ENCODE results near the gene BCAS3. TPM values are rescaled to one million over a fixed set of nuclear protein-coding genes. Genes with fewer than 3 reads are reported as not detected.
A peak's percentile ranks its signal among the peaks of the same experiment; 100 is the strongest.

The BCAS3 gene
- total RNA-seq, 1 experiment from 2014 or later, result 31.0 TPM

DNA sequence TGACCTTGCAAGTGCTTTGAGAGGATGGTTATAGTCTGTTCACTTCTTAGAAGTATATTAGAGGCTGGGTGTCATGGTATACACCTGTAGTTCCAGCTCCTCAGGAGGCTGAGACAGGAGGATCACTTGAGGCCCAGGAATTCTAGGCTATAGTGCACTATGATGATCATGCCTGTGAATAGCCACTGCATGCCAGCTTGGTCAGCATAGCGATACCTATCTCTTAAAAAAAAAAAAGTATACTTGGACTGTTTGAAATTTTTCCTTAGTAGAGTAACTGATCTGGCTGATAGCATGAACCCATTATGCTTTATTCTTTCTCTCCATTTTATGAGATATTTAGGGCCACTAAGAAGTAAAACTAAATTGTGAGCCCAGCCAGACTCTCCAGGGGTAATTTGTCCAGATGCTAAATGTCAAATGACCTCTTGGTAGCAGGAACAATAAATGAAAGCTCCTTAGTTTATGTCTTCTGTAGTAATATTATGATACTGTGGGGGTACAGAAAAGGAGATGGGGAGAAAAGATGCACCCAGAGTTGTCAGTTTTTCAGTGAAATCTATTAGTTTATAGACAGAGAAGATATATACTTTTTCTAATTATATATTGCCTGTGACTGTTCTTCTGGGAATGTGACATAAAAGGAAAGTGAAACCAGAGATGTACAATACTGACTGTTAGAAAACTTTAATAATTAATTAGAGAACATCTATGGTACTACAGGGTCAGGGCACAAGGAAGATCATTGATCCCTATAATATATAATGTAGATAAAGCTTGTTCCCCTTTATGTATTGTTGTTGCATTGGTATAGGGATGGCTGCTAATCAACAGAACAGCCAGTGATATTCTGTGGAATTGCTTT is 386.7 kb downstream of the BCAS3 start:
- no peak for DNase-seq (ENCODE audit: low spot score)

DNA sequence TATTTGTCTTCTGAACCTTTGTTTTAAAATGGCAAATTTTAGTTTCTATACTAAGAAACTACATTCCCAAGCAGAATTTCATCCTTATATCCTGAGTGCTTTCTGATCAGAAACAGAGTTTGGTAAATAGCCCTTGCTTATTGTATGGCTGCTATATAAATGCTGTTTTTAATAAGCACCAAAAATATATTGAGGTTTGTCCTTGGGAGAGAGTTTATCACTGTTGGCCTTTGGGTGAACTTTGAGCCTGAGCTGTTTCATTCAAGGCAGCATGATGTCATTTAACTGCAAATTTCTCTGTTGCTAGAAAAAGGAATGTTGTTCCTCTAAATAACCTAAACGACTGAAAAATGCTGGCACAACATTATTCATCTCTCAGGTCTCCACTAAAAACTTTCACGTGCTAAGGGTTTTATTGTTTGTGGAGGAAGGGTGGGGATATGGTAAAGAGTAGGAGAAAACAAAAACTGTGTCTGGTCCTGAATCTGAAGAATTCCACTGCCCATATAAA is 387.7 kb downstream of the BCAS3 start:
- peak; percentile 45 for DNase-seq (ENCODE audit: low spot score)

DNA sequence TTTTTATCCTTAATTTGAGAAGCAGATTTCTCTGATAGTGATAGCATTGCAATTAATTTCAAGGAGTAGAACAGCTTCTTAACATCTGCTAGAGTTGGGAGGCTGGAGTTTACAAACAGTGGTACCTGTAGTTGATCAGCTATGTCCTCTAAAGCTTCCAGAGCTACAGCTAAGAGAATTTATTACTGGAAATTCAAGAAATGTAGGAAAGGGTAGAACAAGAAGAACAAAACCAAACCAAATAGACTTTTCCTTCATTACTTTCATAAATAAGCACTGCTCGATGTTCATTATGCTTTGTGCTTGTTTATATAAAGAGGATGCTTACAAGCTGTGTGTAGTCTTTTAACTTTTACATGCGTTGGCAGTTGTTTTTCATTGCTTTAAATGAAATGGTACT is 388.4 kb downstream of the BCAS3 start:
- no peak for DNase-seq (ENCODE audit: low spot score)

GRCh38 chr17:61070649-61071048 is 393.0 kb downstream of the BCAS3 start:
- DNase-seq (ENCODE audit: low spot score), result no peak

- no peak for DNase-seq (ENCODE audit: low spot score)
These were observed 395.0 kb downstream of the BCAS3 start for GRCh38 chr17:61072648-61073047.

DNA sequence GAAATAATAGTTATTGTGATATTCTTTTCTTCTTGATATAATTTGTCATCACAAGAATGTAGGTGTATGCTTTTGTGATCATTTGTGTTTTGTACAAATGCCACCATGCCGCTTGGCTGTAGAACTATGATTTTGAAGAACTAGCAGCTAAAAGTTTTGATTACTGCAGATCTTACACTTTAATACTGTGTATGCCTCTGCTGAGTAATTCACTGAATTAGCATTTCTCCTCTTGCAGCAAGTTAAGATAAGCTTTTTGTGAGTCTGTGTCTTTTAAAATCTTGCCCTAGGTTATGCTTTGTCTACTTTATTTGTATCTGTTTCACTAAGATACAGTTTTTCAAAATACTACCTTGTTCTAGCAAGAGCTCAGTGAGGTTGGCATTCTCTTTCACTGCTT is 395.5 kb downstream of the BCAS3 start:
- no peak for DNase-seq (ENCODE audit: low spot score)

DNA sequence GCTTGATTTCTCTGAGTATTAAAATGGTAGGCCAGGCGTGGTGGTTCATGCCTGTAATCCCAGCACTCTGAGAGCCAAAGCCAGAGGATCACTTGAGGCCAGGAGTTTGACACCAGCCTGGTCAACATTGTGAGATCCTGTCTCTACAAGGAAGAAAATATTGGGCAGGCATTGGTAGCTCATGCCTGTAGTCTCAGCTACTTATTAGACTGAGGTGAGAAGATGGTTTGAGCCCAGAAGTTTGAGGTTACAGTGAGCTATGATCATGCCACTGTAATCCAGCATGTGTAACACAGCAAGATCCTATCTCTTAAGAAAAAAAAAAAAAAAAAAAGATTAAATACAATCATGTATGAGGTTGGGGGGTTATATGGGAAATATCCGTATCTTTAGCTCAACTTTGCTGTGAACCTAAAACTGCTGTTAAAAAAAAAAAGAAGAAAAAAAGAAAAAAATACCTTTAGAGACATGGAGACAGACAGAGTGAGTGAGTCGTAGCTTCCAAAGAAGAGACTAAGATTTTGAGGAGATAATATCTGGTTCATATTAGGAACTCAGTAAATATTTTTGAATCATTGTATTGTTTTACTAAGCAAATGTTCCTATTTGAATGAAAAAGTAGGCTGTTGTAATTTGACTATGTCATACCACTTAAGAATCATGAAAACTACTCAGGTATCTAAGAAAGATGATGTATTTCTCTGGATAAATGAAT is 396.3 kb downstream of the BCAS3 start:
- DNase-seq (ENCODE audit: low spot score), result no peak

DNA sequence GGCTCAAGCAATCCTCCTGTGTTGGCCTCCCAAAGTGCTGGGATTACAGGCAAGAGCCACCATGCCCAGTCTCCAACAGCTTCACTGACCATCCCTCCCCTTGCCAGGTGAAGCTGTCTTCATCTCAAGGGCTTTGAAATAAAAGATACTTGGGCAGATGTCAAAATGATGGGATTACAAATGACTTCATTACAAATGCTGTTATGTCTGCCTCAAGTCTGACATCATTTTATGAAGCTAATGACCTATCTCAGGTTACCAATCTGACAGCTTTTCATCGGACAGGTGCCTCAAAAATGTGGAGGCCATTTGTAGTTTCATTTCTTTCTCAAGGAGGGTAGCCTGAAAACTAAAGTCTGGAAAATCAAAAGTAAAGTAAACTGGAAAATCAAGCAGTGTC is 398.3 kb downstream of the BCAS3 start:
- no peak for DNase-seq (ENCODE audit: low spot score)

DNA sequence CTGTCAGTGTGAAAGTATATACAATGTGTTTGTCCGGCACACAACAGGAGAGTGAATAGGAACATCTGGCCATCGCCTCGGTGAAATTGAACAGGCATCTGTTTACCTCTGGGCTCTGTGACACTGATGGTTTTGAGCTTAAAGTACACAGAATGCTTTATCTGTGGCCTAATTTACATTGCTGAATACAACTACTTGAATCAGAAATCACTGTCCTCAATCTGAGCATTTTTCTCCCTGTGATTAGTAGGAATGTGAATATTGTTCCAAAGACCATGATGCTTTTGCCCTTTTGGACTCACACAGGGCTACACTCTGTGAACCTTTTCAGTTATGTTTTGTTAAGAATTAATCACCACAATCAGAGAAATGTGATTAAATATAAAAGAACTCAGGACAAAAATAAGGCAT is 399.0 kb downstream of the BCAS3 start:
- DNase-seq (ENCODE audit: low spot score), result no peak

- DNase-seq (ENCODE audit: low spot score), result no peak
These were observed 404.3 kb downstream of the BCAS3 start for GRCh38 chr17:61081959-61082358.

- DNase-seq (ENCODE audit: low spot score), result no peak
These were observed 406.6 kb downstream of the BCAS3 start for GRCh38 chr17:61084260-61084659.

- DNase-seq (ENCODE audit: low spot score), result no peak
These were observed 409.4 kb downstream of the BCAS3 start for GRCh38 chr17:61087024-61087423.

DNA sequence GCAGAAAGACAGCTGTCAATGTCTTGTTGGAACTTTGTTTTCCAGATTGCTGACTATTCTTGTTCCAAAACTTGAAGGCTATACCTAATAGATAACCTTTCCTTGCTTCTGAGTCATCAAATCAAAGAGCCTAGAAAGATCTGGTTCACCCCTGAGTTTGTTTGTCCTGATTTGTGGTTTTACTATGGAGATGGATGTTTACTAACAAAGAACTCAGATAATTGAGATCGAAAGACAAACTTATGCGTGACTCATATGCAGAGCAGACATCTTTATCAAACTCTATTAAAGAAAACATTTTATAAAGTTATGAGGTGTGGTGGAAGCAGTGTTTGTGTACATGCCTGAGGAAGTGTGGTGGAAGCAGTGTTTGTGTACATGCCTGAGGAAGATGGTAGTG is 410.9 kb downstream of the BCAS3 start:
- DNase-seq (ENCODE audit: low spot score), result no peak

DNA sequence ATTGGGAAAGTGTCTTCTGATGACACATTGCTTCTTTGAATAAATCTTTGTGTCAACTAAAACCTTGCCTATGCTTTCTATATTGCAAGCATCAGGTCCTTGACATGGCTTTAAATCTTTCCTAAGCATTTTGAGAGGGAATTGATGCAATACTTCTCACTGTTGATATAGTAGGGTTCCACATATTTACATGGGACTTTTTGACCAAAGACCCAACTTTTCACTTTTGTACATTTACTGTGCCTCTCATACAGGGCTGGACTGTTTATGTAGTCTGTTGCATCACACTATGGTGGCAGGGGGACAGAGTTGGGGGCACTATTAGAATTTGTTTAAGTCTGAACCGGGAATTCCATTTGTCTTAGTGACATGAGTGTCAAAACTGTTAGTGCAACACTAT is 413.4 kb downstream of the BCAS3 start:
- no peak for DNase-seq (ENCODE audit: low spot score)

- DNase-seq (ENCODE audit: low spot score), result no peak
These were observed 420.1 kb downstream of the BCAS3 start for GRCh38 chr17:61097781-61098180.

GRCh38 chr17:61106354-61106753 is 428.7 kb downstream of the BCAS3 start:
- DNase-seq (ENCODE audit: low spot score), result no peak

DNA sequence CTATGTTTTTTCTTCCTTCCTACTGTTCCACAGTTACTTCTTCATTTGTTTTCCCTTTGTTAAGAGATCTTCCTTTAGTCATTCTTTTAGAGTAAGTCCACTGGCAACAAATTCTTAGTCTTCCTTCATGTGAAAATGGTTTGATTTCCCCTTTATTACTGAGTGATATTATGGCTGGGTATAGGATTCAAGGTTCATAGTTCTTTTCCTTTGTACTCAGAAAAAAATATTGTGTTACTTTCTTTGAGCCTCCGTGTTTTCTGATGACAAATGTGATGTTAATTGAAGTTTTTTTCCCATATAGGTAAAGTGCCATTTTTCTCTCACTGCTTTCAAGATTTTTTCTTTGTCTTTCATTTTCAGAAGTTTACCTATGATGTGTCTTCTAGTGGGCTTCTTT is 438.9 kb downstream of the BCAS3 start:
- DNase-seq (ENCODE audit: low spot score), result no peak

DNA sequence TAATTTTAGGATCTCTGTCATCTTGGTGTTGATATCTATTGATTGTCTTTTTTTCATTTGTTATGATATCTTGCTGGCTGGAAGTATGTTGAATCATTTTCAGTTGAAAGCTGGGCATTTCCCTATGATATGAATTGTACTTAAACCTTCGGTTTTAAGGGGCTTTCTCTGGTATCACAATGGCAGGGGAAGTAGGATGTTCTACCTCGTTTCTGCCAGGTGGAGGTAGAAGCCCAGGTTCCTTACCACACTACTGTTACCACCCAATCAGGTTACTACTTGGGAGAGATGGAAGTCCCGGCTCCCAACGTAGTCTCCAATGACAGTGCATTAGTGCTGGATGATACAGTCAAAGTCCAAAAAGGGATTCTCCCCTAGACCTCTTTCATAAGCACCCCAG is 440.3 kb downstream of the BCAS3 start:
- no peak for DNase-seq (ENCODE audit: low spot score)

DNA sequence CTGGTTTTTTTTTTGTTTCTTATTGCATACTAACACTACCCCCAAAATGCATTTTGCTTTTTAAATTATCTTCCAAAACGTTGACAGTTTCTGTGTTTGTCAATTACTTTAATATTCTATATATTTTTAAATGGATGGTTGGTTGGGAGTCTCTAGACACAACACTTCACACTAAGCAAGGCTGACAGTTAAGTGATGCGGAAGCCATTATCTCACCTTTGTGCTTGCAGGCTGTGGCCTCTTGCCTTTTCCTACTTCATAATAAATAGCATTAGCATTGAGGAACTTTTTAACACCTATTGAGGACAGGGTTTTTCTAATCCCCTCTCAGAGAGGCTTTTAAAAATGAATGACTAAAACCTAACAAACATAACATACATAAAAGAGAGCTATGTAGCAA is 441.2 kb downstream of the BCAS3 start:
- no peak for DNase-seq (ENCODE audit: low spot score)

DNA sequence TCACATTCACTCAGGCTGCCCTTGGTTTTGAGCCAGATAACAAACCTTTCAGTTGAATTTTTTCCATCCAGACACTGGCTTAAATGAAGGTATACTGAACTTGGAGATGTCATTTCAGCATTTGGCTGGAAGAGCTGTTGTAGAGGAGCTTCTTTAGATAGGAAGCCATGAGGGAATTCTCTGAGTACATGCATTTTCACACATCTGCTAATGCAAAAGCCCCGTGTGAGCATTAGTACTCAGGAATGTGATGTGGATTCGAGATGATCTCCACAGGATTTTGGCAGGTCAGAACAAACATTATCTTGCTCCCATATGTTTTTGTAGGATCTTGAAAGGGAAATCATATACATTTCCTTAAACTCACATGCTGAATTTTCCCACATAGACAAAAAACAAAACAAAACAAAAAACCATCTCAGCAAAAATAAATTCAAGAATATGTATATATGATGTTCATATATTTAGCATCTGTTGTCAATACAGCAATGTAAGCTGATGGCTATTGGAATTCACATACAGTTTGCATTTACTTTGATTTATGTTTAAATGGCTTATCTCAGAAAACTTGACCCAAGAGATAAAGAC is 444.8 kb downstream of the BCAS3 start:
- DNase-seq (ENCODE audit: low spot score), result no peak

- no peak for DNase-seq (ENCODE audit: low spot score)
These were observed 446.9 kb downstream of the BCAS3 start for GRCh38 chr17:61124562-61124961.

- DNase-seq (ENCODE audit: low spot score), result no peak
These were observed 449.0 kb downstream of the BCAS3 start for GRCh38 chr17:61126473-61127249.

Measured in A172 (cell line).